ENCODE results near the gene ADAMTS16.
A peak's percentile ranks its signal among the peaks of the same experiment; 100 is the strongest.
"Not testable (repeated sequence)": the region's sequence is repeated elsewhere in the genome, so short reads cannot be mapped to it uniquely, and the experiment has no call there.

Gene ADAMTS16, protein sequence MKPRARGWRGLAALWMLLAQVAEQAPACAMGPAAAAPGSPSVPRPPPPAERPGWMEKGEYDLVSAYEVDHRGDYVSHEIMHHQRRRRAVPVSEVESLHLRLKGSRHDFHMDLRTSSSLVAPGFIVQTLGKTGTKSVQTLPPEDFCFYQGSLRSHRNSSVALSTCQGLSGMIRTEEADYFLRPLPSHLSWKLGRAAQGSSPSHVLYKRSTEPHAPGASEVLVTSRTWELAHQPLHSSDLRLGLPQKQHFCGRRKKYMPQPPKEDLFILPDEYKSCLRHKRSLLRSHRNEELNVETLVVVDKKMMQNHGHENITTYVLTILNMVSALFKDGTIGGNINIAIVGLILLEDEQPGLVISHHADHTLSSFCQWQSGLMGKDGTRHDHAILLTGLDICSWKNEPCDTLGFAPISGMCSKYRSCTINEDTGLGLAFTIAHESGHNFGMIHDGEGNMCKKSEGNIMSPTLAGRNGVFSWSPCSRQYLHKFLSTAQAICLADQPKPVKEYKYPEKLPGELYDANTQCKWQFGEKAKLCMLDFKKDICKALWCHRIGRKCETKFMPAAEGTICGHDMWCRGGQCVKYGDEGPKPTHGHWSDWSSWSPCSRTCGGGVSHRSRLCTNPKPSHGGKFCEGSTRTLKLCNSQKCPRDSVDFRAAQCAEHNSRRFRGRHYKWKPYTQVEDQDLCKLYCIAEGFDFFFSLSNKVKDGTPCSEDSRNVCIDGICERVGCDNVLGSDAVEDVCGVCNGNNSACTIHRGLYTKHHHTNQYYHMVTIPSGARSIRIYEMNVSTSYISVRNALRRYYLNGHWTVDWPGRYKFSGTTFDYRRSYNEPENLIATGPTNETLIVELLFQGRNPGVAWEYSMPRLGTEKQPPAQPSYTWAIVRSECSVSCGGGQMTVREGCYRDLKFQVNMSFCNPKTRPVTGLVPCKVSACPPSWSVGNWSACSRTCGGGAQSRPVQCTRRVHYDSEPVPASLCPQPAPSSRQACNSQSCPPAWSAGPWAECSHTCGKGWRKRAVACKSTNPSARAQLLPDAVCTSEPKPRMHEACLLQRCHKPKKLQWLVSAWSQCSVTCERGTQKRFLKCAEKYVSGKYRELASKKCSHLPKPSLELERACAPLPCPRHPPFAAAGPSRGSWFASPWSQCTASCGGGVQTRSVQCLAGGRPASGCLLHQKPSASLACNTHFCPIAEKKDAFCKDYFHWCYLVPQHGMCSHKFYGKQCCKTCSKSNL

GRCh38 chr5:5139777-5140478, at the start of gene ADAMTS16:
ADAMTS16 (plus strand) TSS chr5:5140330; CDS start chr5:5140468, 138 bp downstream.
- no peak for DNase-seq (ENCODE audit: low spot score)

DNA sequence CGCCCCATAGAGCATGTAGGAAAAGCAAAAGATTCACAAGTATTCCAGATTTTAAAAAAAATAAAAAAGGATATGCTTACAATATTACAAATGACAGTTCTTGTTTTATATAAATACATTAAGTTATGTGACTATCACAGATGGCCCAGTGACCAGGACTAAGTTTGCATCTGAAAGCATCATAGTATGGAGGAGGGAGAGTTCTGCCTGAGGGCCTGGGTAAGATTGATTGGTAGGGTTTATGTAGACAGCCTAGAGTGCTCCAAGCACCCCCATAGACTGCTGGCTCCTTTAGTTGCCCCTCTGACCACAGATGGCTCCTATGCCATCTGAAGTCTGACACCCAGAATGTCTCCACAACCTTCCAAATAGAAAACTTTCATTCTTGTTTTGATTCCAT, 48.0 kb upstream of the ADAMTS16 start:
- DNase-seq (ENCODE audit: low spot score): no peak

- DNase-seq (ENCODE audit: low spot score): no peak
Measured at GRCh38 chr5:5100635-5101034, 39.5 kb upstream of the ADAMTS16 start.

DNA sequence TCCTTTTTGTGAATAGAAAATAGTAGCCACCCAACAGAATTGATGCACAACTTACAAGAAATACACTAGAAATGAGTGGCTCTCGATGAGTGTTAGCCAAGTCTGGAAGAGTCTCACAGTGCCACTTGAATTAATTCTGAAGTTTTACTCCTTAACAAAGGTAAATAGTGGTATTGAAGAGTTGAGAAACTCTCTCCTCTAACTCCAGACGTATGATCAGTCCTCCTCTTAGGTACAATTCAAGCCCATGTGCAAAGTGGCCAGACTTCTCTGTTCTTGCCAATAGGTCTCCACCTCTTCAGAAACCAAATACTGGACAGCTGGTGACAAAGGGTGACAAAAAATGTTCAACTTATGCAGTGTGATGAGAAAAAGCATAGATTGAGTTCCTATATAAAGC, 38.5 kb upstream of the ADAMTS16 start:
- DNase-seq (ENCODE audit: low spot score): no peak

DNA sequence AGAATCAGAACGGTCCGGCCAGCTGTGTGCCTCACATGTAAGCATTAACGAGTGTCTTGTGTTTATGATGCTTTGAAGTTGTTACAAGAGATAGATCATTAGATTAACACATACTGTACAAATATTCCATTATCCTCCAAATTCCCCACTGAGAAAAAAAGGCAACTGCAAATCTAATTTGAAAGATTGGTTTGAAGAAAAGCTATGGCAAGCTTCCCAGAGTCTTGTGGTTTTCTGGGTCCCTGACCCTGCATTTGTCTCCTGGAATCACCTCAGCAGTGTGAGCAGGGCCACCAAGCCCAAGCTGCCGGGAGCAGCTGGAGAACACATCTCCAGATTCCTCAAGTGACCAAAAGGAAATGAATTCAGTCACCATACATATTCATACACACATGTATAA, 36.9 kb upstream of the ADAMTS16 start:
- no peak for DNase-seq (ENCODE audit: low spot score)

GRCh38 chr5:5104550-5104949, 35.6 kb upstream of the ADAMTS16 start:
- DNase-seq (ENCODE audit: low spot score): peak; percentile 1

GRCh38 chr5:5105531-5105930, 34.6 kb upstream of the ADAMTS16 start:
- peak; percentile 35 for DNase-seq (ENCODE audit: low spot score)

DNA sequence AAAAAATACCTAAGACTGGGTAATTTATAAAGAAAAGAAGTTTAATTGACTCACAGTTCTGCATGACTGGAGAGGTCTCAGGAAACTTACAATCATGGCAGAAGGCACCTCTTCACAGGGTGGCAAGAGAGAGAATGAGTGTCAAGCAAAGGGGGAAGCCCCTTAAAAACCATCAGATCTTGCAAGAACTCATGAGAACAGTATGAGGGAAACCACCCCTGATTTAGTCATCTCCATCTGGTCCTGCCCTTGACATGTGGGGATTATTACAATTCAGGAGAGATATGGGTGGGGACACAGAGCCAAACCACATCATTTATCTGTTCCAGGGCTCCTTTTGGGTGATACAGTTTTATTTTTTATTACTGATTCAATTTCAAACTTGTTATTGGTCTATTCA, 23.2 kb upstream of the ADAMTS16 start:
- DNase-seq (ENCODE audit: low spot score): no peak

DNA sequence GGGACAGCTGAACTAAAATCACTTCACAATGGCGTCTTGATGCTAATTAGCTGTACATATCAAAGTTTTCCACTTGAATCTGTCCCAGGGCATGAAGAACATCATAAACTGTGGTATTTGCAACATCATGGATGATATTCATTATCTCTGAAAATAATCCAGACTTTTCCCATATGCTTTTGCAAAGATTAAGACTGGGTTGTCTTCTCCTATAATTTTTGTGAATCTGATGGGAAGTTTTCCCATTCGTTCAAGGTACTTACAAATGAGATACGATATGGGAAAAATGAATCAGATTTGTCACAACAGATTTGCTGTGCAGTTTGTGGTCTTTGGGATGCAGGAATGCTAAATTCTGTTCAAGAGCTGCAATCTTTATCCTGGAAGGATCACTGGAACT, 17.4 kb upstream of the ADAMTS16 start:
- no peak for DNase-seq (ENCODE audit: low spot score)

DNA sequence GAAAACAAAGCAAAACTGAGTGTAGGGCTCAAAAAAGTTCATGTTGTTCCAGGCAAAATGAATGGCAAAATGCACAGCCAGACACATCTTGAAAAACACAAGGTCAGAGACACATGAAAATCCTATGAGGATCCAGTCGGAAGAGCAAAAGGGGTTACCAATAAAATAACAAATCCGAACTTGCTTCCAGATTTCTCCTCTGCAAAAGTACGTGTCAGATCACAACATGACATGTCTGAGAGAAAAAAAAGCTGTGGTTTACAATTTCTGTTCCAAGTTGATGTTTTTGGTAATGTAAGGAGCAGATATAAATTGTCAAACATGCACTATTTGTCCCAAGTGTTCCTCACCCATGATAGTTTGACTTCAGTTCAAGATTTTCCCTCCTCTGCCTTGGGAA, 15.9 kb upstream of the ADAMTS16 start:
- no peak for DNase-seq (ENCODE audit: low spot score)

DNA sequence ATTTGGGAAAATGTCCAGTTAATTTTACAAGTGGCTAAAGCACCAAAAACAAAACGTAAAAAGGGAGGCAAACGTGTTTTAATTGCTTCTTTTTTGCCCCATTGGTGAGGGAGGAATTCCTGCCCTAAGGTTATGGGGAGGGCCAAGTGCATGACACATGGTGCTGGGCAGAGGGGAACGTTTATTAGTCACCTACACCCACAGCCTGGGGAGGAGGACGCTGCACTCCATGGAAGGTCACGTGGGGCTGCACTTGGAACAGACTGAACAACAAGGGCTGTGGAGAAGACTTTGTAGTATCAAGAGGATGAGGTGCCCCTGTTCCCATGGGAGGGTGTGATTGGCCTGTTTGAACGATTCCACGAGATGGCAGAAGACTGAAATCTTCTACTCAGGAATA, 13.7 kb upstream of the ADAMTS16 start:
- peak; percentile 47 for DNase-seq (ENCODE audit: low spot score)

DNA sequence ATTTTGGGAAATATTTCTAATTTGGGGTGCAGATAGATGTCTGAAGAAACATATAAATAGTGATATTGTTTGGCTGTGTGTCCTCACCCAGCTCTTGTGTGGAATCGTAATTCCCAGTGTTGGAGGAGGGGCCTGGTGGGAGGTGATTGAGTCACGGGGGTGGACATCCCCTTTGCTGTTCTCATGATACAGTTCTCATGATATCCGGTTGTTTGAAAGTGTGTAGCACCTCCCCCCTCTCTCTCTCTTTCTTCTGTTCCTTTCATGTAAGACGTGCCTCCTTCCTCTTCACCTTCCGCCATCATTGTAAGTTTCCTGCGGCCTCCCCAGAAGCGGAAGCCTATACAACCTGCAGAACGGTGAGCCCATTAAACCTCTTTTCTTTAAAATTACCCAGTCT, 11.4 kb upstream of the ADAMTS16 start:
- no peak for DNase-seq (ENCODE audit: low spot score)

DNA sequence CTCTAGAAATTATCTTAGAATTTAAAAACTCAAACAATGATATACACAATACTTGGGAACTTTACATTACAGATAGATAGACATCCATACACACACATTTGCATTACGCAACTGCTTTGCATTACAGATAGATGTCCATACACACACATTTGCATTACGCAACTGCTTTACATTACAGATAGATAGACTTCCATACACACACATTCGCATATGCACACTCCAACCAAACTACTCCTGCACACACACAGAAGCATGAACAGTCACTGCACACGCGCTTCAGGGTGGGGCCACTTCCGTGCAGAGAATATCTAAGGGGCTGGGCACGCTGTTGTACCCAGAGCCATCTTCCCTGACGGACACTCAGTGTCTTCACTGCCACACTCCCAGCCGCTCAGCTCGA, 7.9 kb upstream of the ADAMTS16 start:
- no peak for DNase-seq (ENCODE audit: low spot score)

- no peak for DNase-seq (ENCODE audit: low spot score)
Measured at GRCh38 chr5:5132693-5133295, 7.3 kb upstream of the ADAMTS16 start.

DNA sequence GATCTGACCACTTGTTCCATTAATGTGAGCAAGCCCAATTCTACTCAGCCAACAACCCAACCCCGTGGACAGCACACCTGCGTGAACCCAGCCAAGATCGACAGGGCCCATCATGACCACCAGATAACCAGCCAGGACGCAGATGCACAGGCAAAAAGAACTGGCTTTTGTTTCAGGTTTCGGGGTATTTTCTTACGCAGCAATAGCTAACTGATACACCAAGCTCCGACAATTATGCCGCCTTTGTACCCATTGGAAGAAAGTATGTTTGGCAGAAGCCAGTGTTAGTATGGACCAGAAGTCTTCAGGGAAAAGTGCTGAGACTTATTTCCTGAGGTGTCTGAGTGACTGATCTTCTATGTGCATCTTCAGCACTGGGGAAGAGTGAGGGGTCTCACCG, 6.0 kb upstream of the ADAMTS16 start:
- DNase-seq (ENCODE audit: low spot score): no peak

DNA sequence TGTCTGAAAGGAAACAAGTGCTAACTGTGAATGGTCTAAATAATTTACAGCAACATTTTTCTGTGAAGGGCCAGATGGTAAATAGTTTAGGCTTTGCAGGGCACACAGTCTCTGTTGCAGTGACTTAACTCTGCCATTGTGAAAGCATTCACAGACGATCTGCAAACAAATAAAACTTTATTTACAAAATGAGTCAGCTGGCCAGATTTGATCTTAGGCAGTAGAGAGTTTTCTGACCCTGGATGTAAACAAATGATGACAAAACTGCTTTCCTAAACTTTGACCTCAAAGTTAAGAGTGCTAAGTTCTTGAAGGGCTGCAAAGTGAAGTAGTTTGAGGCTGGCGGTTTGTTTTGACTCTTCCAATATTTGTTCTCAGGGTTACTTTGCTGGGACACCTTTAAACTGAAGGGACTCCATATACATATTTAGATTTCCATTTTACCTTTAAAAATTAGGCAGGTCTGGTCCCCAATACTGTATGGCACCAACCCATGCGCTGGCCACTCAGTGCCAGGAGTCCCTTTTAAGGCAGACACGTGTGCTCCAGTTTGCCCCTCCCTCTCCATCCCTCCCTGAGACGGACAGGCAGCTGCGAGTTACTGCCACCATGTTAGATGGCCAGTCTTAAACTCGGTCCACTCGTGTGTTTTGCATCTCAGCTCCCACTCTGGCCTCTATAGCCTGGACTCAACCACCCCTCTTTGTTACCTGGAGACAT, 4.0 kb upstream of the ADAMTS16 start:
- DNase-seq (ENCODE audit: low spot score): no peak

DNA sequence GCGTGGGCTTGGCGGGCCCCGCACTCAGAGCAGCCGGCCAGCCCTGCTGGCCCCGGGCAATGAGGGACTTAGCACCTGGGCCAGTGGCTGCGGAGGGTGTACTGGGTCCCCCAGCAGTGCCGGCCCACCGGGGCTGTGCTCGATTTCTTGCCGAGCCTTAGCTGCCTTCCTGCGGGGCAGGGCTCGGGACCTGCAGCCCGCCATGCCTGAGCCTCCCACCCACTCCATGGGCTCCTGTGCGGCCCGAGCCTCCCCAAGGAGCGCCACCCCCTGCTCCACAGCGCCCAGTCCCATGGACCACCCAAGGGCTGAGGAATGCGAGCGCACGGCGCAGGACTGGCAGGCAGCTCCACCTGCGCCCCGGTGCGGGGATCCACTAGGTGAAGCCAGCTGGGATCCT, 2.3 kb upstream of the ADAMTS16 start:
- not testable (repeated sequence) for DNase-seq (ENCODE audit: low spot score)

DNA sequence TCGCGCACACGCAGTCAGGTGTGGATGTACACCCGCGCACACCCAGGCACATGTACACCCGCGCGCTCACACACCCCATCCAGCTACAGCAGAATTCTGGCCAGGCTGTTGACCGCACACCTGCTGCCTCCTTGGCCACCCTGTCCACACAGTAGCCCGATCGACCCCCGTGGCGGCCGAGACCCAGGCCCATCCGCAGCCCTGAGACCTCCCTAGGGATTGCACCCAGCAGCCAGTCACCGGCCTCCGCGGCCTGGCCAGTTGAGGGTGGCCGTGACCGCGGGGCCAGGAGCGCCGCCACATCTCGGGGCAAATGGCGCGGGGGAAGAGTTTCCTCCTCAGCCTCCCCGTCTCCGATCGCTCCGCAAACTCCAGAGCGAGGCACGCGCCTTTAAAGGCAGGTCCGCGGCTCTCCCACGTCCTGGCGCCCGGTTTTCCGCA, 774 bp upstream of the ADAMTS16 start:
- DNase-seq (ENCODE audit: low spot score): no peak

DNA sequence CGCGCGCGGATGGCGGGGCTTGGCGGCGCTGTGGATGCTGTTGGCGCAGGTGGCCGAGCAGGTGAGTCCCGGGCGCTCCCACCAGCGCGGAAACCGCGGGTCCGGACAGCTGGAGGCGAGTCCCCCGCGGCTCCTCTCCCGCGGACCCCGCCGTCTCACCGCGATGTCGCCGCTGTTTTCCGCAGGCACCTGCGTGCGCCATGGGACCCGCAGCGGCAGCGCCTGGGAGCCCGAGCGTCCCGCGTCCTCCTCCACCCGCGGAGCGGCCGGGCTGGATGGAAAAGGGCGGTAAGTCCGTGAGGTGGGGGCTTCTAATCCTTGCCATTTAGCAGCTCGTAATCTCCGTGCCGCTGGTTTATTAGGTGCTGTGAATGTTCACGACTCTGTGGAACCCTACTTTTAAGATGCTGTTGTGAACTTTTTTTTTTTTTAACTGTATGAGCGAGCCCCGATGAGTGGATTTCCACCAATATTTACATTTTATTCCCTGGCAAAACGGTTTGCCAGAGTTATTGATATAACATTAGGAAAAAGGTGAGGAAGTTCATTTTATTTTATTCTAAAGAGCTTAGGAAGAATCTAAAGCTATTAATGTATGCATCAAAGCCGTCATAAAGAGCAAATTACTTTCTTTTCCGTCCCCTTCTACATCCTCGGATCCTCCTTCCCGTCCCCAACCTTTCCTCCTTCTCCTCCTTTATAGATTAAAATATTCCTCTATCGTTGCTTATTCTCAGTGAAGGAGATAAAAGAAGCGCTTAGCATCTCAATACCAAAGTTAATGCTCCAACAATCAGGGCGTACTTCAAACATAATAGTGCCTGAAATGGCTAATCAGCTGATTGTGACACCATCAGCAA, 579 bp downstream of the ADAMTS16 start:
- no peak for DNase-seq (ENCODE audit: low spot score)

GRCh38 chr5:5141339-5141599, 1.1 kb downstream of the ADAMTS16 start:
- no peak for DNase-seq (ENCODE audit: low spot score)
